GM21737 (cell line): Measurements from ENCODE around the gene RIT1.
"Not testable (repeated sequence)": the region's sequence is repeated elsewhere in the genome, so short reads cannot be mapped to it uniquely, and the experiment has no call there.

Source experiments
- ATAC-seq: cut with Tn5 transposase; IDR thresholded peaks from one replicate; pipeline ENCODE4 v1.9.1; 2021; ENCODE audit warnings: mild to moderate bottlenecking, moderate library complexity; ENCODE audit not compliant: unreplicated experiment

RIT1 gene

GRCh38 chr1:155895617-155896016 lies 15.5 kb downstream of the RIT1 start:
- ATAC-seq: not testable (repeated sequence)

- ATAC-seq: no peak
These were observed 17.6 kb downstream of the RIT1 start for GRCh38 chr1:155893389-155894142.

GRCh38 chr1:155892796-155893195 lies 18.4 kb downstream of the RIT1 start:
- ATAC-seq: no peak

GRCh38 chr1:155890251-155890650 lies 20.9 kb downstream of the RIT1 start:
- no peak for ATAC-seq

- no peak for ATAC-seq
These were observed 21.6 kb downstream of the RIT1 start for GRCh38 chr1:155889566-155889965.

GRCh38 chr1:155888481-155888880 lies 22.7 kb downstream of the RIT1 start:
- no peak for ATAC-seq

- ATAC-seq: no peak
These were observed 26.2 kb downstream of the RIT1 start for GRCh38 chr1:155884982-155885381.

- no peak for ATAC-seq
These were observed 26.9 kb downstream of the RIT1 start for GRCh38 chr1:155884031-155884960.

GRCh38 chr1:155882766-155883165 lies 28.4 kb downstream of the RIT1 start:
- ATAC-seq: no peak

- ATAC-seq: no peak
These were observed 28.9 kb downstream of the RIT1 start for GRCh38 chr1:155882235-155882634.

GRCh38 chr1:155880950-155881349 lies 30.2 kb downstream of the RIT1 start:
- no peak for ATAC-seq

- ATAC-seq: no peak
These were observed 30.9 kb downstream of the RIT1 start for GRCh38 chr1:155880251-155880650.

- ATAC-seq: no peak
These were observed 33.2 kb downstream of the RIT1 start for GRCh38 chr1:155877945-155878344.

GRCh38 chr1:155873860-155874259 lies 37.3 kb downstream of the RIT1 start:
- no peak for ATAC-seq

- ATAC-seq: no peak
These were observed 38.6 kb downstream of the RIT1 start for GRCh38 chr1:155872527-155872926.

- ATAC-seq: no peak
These were observed 39.8 kb downstream of the RIT1 start for GRCh38 chr1:155871390-155871789.

- no peak for ATAC-seq
These were observed 43.4 kb downstream of the RIT1 start for GRCh38 chr1:155867766-155868165.

- no peak for ATAC-seq
These were observed 46.8 kb downstream of the RIT1 start for GRCh38 chr1:155864393-155864792.

- no peak for ATAC-seq
These were observed 49.3 kb downstream of the RIT1 start for GRCh38 chr1:155861896-155862295.

- no peak for ATAC-seq
These were observed 50.1 kb downstream of the RIT1 start for GRCh38 chr1:155860970-155861510.
